ENCODE results near the gene HS6ST1. TPM values are rescaled to one million over a fixed set of nuclear protein-coding genes. Genes with fewer than 3 reads are reported as not detected.
A peak's percentile ranks its signal among the peaks of the same experiment; 100 is the strongest.

HS6ST1 gene
- total and polyA plus RNA-seq, 4 donors, result 37.0 to 110 (median 84.7) TPM

DNA sequence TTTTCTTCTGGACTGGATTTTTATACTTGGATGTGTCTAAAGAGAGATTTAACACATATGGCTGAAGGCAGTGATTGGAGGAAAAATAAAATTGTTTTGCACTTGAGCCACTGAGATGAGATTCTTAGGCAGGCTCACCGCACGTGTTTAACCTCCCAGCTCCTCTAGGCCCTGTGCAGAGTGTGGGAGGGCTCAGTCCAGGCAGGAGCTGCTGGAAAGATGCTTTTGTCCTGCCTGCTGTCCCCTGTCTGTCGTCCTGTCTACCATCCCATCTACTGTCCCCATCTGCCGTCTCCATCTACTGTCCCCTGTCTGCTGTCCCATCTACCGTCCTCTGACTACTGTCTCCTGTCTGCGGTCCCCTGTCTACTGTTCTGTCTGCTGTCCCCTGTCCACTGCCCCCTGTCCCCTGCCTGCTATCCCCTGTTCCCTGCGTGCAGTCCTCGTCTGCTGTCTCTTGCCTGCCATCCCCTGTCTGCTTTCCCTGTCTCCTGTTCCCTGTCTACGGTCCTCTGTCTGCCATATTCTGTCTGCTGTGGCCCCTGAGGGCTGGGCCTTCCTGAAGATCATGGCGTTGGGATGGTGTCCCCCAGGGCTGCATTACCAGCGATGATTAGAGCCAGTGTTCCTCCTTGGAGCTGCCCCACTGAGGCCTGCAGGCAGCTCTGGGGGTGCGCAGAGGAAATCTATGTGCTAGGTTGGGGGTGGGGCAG, 43.7 kb upstream of the HS6ST1 start:
- Histone ChIP-seq H3K4me3 (ENCODE audit: low read depth, low read length) (no peak overlapping the region), H3K36me3 (ENCODE audit: control insufficient read depth, insufficient read depth, low read length) (no peaks in the 10 kb centered on the region), H3K27ac (ENCODE audit: low read depth, low read length) (no peak overlapping the region), H3K9me3 (ENCODE audit: control insufficient read depth, insufficient read depth, low read length) (no peaks in the 10 kb centered on the region), H3K4me1 (ENCODE audit: control insufficient read depth, insufficient read depth, low read length) (peaks cover 28% of the 10 kb centered on the region), H3K27me3 (ENCODE audit: control insufficient read depth, insufficient read depth, low read length) (no peaks in the 10 kb centered on the region)
- 61% methylated on average over 10 of the region's 12 CpGs for WGBS (ENCODE audit: insufficient coverage)
- peak in 1 of 6 donors; percentile 23 for DNase-seq (ENCODE audit: low read depth in 4 of 6, low spot score in 6 of 6)

DNA sequence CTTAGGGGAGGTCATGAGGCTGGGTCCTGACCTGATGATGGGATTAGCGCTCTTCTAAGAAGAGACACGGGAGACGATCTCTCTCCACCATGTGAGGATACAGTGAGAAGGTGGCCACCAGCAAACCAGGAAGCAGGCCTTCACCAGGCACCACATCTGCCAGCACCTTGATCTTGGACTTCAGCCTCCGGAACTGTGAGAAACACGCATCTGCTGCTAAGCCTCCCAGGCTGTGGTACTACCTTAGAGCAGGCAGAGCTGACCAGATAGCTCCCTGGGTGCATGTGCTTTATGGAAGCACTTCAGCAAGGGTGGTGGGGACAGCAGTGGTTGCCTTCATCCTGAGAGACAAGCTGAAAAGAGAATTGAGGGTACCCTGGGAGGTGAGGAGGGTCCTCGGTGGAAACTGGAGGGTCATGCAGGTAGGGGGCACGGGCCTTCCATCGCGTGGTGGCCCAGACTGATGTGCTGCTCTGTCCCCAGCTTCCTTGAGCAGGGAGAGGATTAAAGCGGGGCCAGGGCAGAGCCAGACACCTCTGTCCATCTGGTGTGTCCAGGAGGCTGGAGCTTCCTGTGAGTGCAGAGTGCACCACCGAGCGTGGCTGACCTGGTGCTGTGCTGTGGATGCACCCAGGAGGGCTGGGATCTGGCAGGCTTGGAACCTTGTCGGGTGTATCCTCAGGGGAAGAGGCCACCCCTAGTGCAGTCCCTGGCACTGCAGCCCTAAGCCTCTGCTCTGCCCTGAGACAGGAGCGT, 42.9 kb upstream of the HS6ST1 start:
- H3K36me3 ChIP-seq (ENCODE audit: control insufficient read depth, insufficient read depth, low read length), result no peaks in the 10 kb centered on the region
- H3K4me3 ChIP-seq (ENCODE audit: low read depth, low read length), result no peak overlapping the region
- peaks cover 20% of the 10 kb centered on the region for H3K4me1 ChIP-seq (ENCODE audit: control insufficient read depth, insufficient read depth, low read length)
- WGBS (ENCODE audit: insufficient coverage), result 91% methylated on average over 13 of the region's 14 CpGs
- H3K27me3 ChIP-seq (ENCODE audit: control insufficient read depth, insufficient read depth, low read length), result no peaks in the 10 kb centered on the region
- H3K27ac ChIP-seq (ENCODE audit: low read depth, low read length), result no peak overlapping the region
- no peaks in the 10 kb centered on the region for H3K9me3 ChIP-seq (ENCODE audit: control insufficient read depth, insufficient read depth, low read length)
- no peak for DNase-seq (ENCODE audit: low read depth in 4 of 6, low spot score in 6 of 6)

DNA sequence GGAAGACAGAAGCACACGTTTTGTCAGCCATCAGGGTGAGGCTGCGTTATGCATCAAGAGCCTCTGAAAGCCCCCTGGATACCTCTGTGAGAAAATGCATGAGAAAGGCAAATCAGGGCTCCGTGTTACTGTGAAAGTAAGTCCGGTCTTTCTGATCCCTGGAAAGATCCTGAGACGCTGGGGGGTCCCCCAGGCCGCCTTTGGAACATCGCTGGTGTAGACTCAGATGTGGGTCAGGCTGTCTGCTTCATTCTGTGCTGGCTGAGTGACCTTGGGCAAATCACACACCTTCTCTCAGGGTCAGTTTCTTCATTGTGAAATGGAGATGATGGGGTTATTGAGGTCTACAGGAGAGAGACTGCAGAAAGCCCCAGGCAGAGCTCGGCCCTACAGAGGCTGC, 42.0 kb upstream of the HS6ST1 start:
- no peak overlapping the region for H3K27ac ChIP-seq (ENCODE audit: low read depth, low read length)
- H3K9me3 ChIP-seq (ENCODE audit: control insufficient read depth, insufficient read depth, low read length), result no peaks in the 10 kb centered on the region
- H3K27me3 ChIP-seq (ENCODE audit: control insufficient read depth, insufficient read depth, low read length), result no peaks in the 10 kb centered on the region
- no peak overlapping the region for H3K4me3 ChIP-seq (ENCODE audit: low read depth, low read length)
- 93% methylated on average over 8 of the region's 8 CpGs for WGBS (ENCODE audit: insufficient coverage)
- H3K4me1 ChIP-seq (ENCODE audit: control insufficient read depth, insufficient read depth, low read length), result peaks cover 18% of the 10 kb centered on the region
- no peaks in the 10 kb centered on the region for H3K36me3 ChIP-seq (ENCODE audit: control insufficient read depth, insufficient read depth, low read length)
- DNase-seq (ENCODE audit: low read depth in 4 of 6, low spot score in 6 of 6), result no peak

DNA sequence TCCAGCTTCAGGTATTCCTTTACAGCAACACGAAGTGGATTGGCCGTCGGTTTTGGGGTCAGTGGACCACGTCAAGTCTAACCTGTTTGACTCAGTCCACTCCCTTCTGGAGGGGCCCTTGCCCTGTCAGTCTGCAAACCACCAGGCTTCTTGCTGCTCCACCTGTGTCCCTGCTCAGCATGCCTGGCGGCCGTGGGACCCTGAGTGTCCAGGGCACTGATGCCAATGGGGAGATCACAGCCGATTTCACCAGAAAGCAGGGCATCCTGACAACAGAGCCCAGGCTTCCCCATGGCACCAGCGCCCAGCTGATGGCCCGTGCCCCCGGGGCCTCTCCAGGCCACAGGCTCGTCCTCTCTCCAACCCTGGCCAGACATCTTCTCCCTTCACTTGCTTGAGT, 41.2 kb upstream of the HS6ST1 start:
- no peaks in the 10 kb centered on the region for H3K36me3 ChIP-seq (ENCODE audit: control insufficient read depth, insufficient read depth, low read length)
- H3K9me3 ChIP-seq (ENCODE audit: control insufficient read depth, insufficient read depth, low read length), result no peaks in the 10 kb centered on the region
- no peak for DNase-seq (ENCODE audit: low read depth in 4 of 6, low spot score in 6 of 6)
- H3K27me3 ChIP-seq (ENCODE audit: control insufficient read depth, insufficient read depth, low read length), result no peaks in the 10 kb centered on the region
- WGBS (ENCODE audit: insufficient coverage), result 95% methylated on average over 11 of the region's 11 CpGs
- H3K4me3 ChIP-seq (ENCODE audit: low read depth, low read length), result no peak overlapping the region
- H3K27ac ChIP-seq (ENCODE audit: low read depth, low read length), result no peak overlapping the region
- peaks cover 18% of the 10 kb centered on the region for H3K4me1 ChIP-seq (ENCODE audit: control insufficient read depth, insufficient read depth, low read length)

DNA sequence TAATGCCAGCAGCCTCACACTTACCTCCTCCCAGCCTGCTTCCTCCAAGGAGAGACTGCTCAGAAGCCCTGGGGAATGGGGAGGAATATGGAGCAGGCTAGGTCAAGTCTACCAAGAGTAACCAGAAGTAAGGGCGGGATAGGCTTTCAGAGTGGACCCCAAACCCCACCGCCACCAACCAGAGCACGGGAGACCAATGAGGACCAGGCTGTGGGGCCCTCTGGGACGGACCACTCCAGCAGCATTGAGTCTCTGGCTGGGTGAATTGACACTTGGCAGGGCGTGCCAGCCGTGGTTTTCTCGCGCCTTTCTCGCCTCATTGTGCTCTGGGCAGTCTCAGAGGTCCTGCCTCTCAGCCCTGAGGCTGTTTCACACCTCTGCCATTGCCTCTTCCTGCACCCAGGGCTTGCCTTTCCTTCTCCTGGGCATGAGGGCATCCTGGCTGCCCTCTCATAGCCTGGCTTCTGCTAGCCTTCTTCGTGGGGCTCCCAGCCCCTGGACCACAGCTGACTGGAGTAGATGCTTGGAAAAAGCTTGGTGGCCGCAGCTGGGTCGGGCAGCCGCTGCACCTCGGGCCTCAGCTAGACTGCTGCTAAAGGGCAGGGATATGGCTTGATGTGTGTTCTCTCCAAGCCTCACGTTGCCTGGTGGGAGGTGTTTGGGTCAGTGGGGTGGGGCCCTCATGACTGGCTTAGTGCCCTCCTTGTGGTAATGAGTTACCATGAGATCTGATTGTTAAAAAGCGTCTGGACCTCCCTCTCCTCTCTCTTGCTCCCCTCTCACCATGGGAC, 40.5 kb upstream of the HS6ST1 start:
- H3K27ac ChIP-seq (ENCODE audit: low read depth, low read length), result no peak overlapping the region
- DNase-seq (ENCODE audit: low read depth in 4 of 6, low spot score in 6 of 6), result no peak
- H3K4me3 ChIP-seq (ENCODE audit: low read depth, low read length), result no peak overlapping the region
- no peaks in the 10 kb centered on the region for H3K27me3 ChIP-seq (ENCODE audit: control insufficient read depth, insufficient read depth, low read length)
- 93% methylated on average over 16 of the region's 16 CpGs for WGBS (ENCODE audit: insufficient coverage)
- H3K9me3 ChIP-seq (ENCODE audit: control insufficient read depth, insufficient read depth, low read length), result no peaks in the 10 kb centered on the region
- peaks cover 16% of the 10 kb centered on the region for H3K4me1 ChIP-seq (ENCODE audit: control insufficient read depth, insufficient read depth, low read length)
- H3K36me3 ChIP-seq (ENCODE audit: control insufficient read depth, insufficient read depth, low read length), result no peaks in the 10 kb centered on the region

DNA sequence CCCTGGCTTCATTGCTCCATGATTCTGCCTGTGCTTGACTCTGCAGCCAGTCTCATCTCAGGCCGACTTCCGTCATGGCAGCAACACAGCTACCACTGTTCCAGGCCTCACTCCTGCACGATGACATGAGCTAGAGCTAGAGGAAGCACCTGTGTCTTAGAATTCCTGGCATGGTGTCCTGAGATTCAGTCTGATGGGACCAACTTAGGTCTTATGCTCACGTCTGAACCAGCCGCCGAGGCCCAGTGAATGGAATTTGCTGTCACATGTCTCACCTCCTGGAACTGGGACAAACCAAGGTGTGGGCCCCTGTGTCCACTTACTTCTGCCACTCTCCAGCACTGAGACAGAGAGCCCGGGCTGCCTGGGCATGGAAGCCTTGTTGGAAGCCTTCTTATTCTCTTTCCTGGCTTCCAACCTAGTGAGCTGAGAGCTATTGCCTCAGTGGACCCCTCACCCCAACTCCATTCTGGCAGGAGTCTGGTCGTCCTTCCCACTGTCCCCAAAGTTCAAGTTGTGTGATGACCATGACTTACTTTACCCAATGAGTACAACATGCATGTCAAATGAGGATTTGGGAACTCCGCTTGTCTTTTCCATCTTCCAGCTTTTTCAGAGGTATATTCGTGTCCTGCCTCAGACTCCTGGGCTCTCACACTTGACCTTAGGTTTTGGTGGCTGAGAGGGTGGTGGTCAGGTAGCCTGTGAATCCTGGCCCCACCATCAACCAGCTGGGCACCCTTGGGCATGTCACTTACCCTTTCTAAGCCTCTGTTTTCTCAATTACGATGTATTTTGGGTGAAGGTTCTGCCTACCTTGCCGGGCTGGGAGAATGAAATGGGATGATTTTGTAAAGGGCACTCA, 39.1 kb upstream of the HS6ST1 start:
- no peak for DNase-seq (ENCODE audit: low read depth in 4 of 6, low spot score in 6 of 6)
- no peaks in the 10 kb centered on the region for H3K9me3 ChIP-seq (ENCODE audit: control insufficient read depth, insufficient read depth, low read length)
- 92% methylated on average over 10 of the region's 12 CpGs for WGBS (ENCODE audit: insufficient coverage)
- peaks cover 6% of the 10 kb centered on the region for H3K4me1 ChIP-seq (ENCODE audit: control insufficient read depth, insufficient read depth, low read length)
- no peak overlapping the region for H3K4me3 ChIP-seq (ENCODE audit: low read depth, low read length)
- no peaks in the 10 kb centered on the region for H3K36me3 ChIP-seq (ENCODE audit: control insufficient read depth, insufficient read depth, low read length)
- H3K27me3 ChIP-seq (ENCODE audit: control insufficient read depth, insufficient read depth, low read length), result no peaks in the 10 kb centered on the region
- no peak overlapping the region for H3K27ac ChIP-seq (ENCODE audit: low read depth, low read length)

DNA sequence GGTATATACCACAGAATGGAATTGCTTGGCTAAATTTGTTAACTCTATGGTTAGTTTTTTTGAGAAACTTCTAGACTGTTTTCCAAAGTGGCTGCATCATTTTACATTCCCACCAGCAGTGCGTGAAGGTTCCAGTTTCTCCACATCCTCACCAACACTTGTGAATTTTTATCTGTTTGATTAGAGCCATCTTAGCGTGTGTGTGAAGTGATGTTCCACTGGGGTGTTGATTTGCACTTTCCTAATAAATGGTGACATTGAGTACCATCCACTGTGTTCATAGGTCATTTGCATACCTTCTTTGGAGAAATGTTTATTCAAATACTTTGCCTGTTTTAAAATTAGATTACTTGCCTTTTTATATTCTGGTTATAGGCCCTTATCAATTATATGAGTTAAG, 37.5 kb upstream of the HS6ST1 start:
- DNase-seq (ENCODE audit: low read depth in 4 of 6, low spot score in 6 of 6), result no peak
- Histone ChIP-seq H3K9me3 (ENCODE audit: control insufficient read depth, insufficient read depth, low read length) (no peaks in the 10 kb centered on the region), H3K4me3 (ENCODE audit: low read depth, low read length) (no peak overlapping the region), H3K27ac (ENCODE audit: low read depth, low read length) (no peak overlapping the region), H3K27me3 (ENCODE audit: control insufficient read depth, insufficient read depth, low read length) (no peaks in the 10 kb centered on the region), H3K4me1 (ENCODE audit: control insufficient read depth, insufficient read depth, low read length) (no peaks in the 10 kb centered on the region), H3K36me3 (ENCODE audit: control insufficient read depth, insufficient read depth, low read length) (no peaks in the 10 kb centered on the region)
- no CpG with 5 or more reads among the region's 2 CpGs for WGBS (ENCODE audit: insufficient coverage)

DNA sequence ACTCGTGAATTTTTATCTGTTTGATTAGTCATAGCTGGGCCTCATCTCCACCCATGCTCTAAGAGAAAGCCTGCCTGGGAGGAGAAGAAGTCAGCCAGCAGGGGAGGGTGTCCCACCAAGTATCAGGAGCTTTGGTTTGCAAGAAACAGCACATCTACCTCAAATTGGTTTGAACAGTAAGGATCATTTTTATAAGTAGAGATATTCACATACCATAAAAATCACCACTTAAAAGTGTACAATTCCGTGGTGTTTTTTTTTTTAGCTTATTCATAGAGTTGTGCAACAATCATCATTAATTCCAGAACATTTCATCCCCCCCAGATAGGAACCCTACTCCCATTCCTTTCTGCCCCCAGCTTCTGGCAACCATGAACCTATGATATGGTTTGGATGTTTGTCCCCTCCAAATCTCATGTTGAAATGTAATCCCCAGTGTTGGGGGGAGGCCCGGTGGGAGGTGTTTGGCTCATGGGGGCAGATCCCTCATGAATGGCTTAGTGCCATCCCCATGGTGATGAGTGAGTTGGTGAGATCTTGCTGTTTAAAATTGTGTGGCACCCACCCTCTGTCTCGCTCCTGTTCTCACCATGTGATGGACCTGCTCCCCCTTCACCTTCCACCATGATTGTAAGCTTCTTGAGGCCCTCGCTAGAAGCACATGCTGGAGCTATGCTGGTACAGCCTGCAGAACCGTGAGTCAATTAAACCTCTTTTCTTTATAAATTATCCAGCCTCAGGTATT, 36.2 kb upstream of the HS6ST1 start:
- DNase-seq (ENCODE audit: low read depth in 4 of 6, low spot score in 6 of 6), result no peak
- Histone ChIP-seq H3K36me3 (ENCODE audit: control insufficient read depth, insufficient read depth, low read length) (no peaks in the 10 kb centered on the region), H3K4me1 (ENCODE audit: control insufficient read depth, insufficient read depth, low read length) (no peaks in the 10 kb centered on the region), H3K27me3 (ENCODE audit: control insufficient read depth, insufficient read depth, low read length) (no peaks in the 10 kb centered on the region), H3K4me3 (ENCODE audit: low read depth, low read length) (no peak overlapping the region), H3K9me3 (ENCODE audit: control insufficient read depth, insufficient read depth, low read length) (no peaks in the 10 kb centered on the region), H3K27ac (ENCODE audit: low read depth, low read length) (no peak overlapping the region)
- WGBS (ENCODE audit: insufficient coverage), result 81% methylated on average over 4 of the region's 6 CpGs
